Measurements from ENCODE around the gene ZNRF1. TPM values are rescaled to one million over a fixed set of nuclear protein-coding genes. Genes with fewer than 3 reads are reported as not detected.

ZNRF1 gene
- total and polyA plus RNA-seq, 2 of the 4 experiments (the other 2 are of a cell fraction) = 8.2 to 20.7 TPM

GRCh38 chr16:75151798-75152197, 153.0 kb downstream of the ZNRF1 start:
- no peak overlapping the region for H3K9ac ChIP-seq (ENCODE audit: low read depth, low read length)
- H3K9me3 ChIP-seq (ENCODE audit: control insufficient read depth, insufficient read depth, low read length) = peaks cover 3% of the 10 kb centered on the region
- BruUV-seq (replicated peaks) = no TSS peak
- in situ Hi-C loops (cut with MboI; ENCODE audit: low sequenced_read_pairs) = no loop called here
- ATAC-seq (ENCODE audit: low read depth) = no peak
- peaks cover 13% of the 10 kb centered on the region for H3K36me3 ChIP-seq (ENCODE audit: control insufficient read depth, insufficient read depth, low read length)
- H3K79me1 ChIP-seq (ENCODE audit: low read depth in 1 of 2, low read length in 2 of 2) = peaks cover 8 to 28% of the 10 kb centered on the region in 2 experiments
- WGBS, 2 experiments (ENCODE audit: extremely low coverage in 2 of 2, insufficient read length in 1 of 2) = no CpG with 5 or more reads among the region's 2 CpGs
- H3K4me2 ChIP-seq (ENCODE audit: low read depth, low read length) = no peak overlapping the region
- H3K14ac ChIP-seq (replicated peaks; ENCODE audit: low read depth, low read length) = no peak overlapping the region
- H4K5ac ChIP-seq (ENCODE audit: low read depth, low read length) = no peak overlapping the region
- H2AFZ ChIP-seq (replicated peaks; ENCODE audit: low read length, poor library complexity) = no peak overlapping the region
- H4K91ac ChIP-seq (ENCODE audit: insufficient read depth, low read depth, low read length) = no peak overlapping the region
- H2BK5ac ChIP-seq (ENCODE audit: low read depth, low read length, poor library complexity, severe bottlenecking) = no peak overlapping the region
- no peak for DNase-seq
- H3K27ac ChIP-seq (ENCODE audit: insufficient read depth, low read length) = no peak overlapping the region
- H2AK9ac ChIP-seq (replicated peaks; ENCODE audit: low read depth, low read length, poor library complexity) = no peak overlapping the region
- H2AK5ac ChIP-seq (ENCODE audit: low read depth, low read length) = no peak overlapping the region
- no peak overlapping the region for H3K56ac ChIP-seq (ENCODE audit: extremely low read depth, insufficient read depth, low read length)
- H2BK20ac ChIP-seq (ENCODE audit: low read depth, low read length) = no peak overlapping the region
- ChIA-PET CTCF (no interaction called here), POLR2A (ENCODE audit: unreplicated experiment) (no interaction called here)
- no peak overlapping the region for H3K18ac ChIP-seq (ENCODE audit: low read depth, low read length)
- no peak overlapping the region for H2BK120ac ChIP-seq (ENCODE audit: low read depth, low read length)
- H2BK15ac ChIP-seq (ENCODE audit: low read depth, low read length) = no peak overlapping the region
- dilution Hi-C loops (cut with HindIII; ENCODE audit: low sequenced_read_pairs, unreplicated experiment) = no loop called here
- H3K9me1 ChIP-seq (ENCODE audit: insufficient read depth, low read length) = peaks cover 2% of the 10 kb centered on the region; the same call in 1 of the 2 replicates
- no peak for TF ChIP-seq USF2 (IDR thresholded peaks at IDR 0.05; ENCODE audit: low read depth, low read length)
- no peak for TF ChIP-seq RCOR1 (IDR thresholded peaks at IDR 0.05; ENCODE audit: insufficient replicate concordance, low read length)
- TF ChIP-seq ELK1 (IDR thresholded peaks at IDR 0.05; ENCODE audit: borderline replicate concordance, low read depth, low read length) = no peak
- no peak for TF ChIP-seq SMC3 (IDR thresholded peaks at IDR 0.05; ENCODE audit: low read depth, low read length)
- no peak for TF ChIP-seq CTCF (conservative IDR thresholded peaks at IDR 0.05; ENCODE audit: low read depth, low read length)
- TF ChIP-seq MAZ (IDR thresholded peaks at IDR 0.05; ENCODE audit: borderline replicate concordance, low read depth, low read length) = no peak
- TF ChIP-seq POLR2A (IDR thresholded peaks at IDR 0.05; ENCODE audit: low read depth, low read length) = no peak
- TF ChIP-seq RFX5 (IDR thresholded peaks at IDR 0.05; ENCODE audit: low read depth, low read length) = no peak
- no peak for TF ChIP-seq RAD21 (IDR thresholded peaks at IDR 0.05; ENCODE audit: low read length)
- no peak for TF ChIP-seq NFE2L2 (IDR thresholded peaks at IDR 0.05; ENCODE audit: low read depth, low read length)
- H4K20me1 ChIP-seq (ENCODE audit: insufficient read depth, low read length) = peaks cover 4% of the 10 kb centered on the region; the same call in 1 of the 2 replicates
- H3K27me3 ChIP-seq (ENCODE audit: control insufficient read depth, insufficient read depth, low read length) = no peaks in the 10 kb centered on the region
- intact Hi-C loops (cut with micrococcal nuclease) = no loop called here
- no peak overlapping the region for H3K4me3 ChIP-seq (ENCODE audit: insufficient read depth, low read depth, low read length)
- no peaks in the 10 kb centered on the region; the same call in 1 of the 2 replicates for H3K4me1 ChIP-seq (ENCODE audit: control insufficient read depth, insufficient read depth, low read length)
- H3K23ac ChIP-seq (ENCODE audit: low read depth, low read length) = no peak overlapping the region
- no peak overlapping the region for H4K8ac ChIP-seq (ENCODE audit: low read depth in 2 of 2, low read length in 2 of 2)
- H3K4ac ChIP-seq (ENCODE audit: low read depth, low read length) = no peak overlapping the region
